IPS-NIHi11 (cell line): ENCODE measurements around the gene BEND3.
"Not testable (repeated sequence)": the region's sequence is repeated elsewhere in the genome, so short reads cannot be mapped to it uniquely, and the experiment has no call there.

ENCODE experiments used
- DNase-seq: peaks from one replicate; pipeline ENCODE4 v3.0.0; 2012; ENCODE audit warnings: mixed read lengths, low spot score

The BEND3 gene

DNA sequence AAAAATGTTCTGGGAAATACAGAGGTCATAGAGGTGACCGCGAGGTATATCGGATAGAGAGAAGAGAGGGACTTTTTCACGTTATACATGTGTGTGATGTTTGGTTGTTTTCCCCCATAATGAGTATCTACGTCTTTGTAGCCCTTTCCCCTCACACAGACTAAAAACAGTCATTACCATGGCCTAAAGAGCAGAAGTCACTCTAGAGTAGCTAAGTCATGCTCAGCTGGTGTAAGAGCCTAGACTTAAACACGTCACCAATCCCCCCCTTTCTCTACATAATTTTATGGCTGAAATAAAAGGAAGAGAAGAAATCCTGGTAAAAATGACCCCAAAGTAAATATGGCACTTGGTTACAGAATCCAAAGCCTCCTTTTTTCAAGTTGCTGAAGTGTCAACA, 6.0 kb upstream of the BEND3 start:
- no peak for DNase-seq

DNA sequence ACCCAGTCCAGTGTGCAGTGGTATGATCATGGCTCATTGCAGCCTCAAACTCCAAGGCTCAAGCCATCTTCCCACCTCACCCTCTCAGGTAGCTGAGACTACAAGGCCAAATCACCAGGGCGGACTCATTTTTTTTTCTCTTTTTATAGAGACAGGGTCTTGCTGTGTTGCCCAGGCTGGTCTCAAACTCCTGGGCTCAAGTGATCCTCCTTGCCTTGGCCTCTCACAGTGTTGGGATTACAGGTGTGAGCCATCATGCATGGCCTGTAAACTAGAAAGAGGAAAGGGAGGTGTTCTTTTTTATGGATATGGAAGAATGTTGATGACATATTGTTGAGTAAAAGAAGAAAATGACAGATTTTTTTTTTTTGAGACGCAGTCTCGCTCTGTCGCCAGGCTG, 5.1 kb upstream of the BEND3 start:
- DNase-seq, result no peak

- no peak for DNase-seq
Observed at GRCh38 chr6:107118976-107119375, 3.7 kb upstream of the BEND3 start.

DNA sequence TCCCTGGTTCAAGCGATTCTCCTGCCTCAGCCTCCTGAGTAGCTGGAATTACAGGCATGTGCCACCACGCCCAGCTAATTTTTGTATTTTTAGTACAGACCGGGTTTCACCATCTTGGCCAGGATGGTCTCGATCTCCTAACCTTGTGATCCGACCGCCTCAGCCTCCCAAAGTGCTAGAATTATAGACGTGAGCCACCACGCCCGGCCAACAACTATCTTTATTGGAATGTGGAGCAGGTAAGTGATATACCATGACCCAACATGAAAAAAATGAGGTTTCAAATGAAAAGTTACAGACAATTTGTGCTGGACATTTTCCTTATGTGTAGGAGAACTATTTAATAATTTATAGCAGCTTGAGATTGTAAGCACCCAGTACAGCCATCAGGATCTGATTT, 3.2 kb upstream of the BEND3 start:
- not testable (repeated sequence) for DNase-seq

- no peak for DNase-seq
Observed at GRCh38 chr6:107116931-107117330, 1.6 kb upstream of the BEND3 start.

DNA sequence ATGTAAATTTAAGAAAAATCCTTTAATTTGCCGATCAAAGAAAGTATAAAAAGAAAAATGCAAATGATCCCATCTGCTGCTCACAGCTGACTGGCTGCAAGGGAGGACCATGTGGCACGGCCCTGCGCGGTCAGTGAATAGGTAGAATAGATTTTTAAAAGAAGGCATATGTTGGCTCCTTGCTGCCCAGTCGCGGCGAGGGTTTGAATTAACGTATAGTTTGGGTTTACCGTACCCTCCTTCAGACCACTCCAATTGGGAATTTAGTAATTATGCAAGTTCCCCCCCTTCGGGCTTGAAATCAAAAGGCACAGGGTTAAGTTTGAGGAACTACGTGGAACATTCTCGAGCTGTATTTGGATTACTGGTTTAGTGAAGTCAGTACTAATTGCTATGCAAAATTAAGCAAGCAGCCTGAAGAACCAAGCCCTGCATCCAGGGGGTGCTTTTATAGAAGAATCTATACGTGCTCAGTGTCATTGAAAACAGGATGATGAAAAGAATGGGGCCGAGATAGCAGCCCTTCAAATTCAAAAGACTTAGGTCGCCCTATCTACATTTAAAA, 1.1 kb upstream of the BEND3 start:
- peak; percentile 49 for DNase-seq

- peak; percentile 76 for DNase-seq
Observed at GRCh38 chr6:107115695-107116327, 496 bp upstream of the BEND3 start.

DNA sequence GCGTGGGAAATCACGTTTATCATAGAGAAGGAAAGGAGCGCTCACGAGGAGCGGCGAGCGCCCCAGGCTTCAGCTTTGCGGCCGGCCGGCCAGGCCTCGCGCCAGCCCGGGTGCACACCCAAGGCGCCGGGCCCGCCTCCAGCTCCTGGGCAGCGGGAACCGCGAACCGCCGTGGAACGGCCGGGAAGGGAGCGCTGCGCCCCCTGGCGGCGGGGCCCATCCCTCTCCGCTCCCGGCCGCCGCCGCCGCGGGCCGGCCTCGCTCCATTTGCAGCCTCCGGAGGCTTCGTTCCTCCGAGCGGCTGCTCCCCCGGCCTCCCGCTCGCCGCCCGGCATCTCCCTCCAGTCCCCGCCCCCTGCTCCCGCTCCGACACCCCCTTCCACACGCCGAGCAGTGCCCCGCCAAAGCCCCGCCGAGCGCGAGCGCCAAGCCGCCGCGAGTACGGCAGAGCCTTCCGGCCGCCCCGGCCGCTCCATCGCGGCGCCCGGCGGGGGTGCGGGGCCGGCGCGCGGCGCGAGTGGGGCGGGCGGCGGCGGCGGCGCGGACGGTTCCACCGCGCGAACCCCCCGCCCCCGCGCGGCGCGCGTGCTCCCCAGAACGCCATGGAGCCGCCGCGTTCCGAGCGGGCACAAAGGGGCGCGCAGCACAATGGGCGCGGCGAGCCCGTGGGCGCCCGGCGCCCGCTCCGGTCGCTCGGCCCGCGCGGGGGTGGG, 946 bp downstream of the BEND3 start:
- peak; percentile 91 for DNase-seq

DNA sequence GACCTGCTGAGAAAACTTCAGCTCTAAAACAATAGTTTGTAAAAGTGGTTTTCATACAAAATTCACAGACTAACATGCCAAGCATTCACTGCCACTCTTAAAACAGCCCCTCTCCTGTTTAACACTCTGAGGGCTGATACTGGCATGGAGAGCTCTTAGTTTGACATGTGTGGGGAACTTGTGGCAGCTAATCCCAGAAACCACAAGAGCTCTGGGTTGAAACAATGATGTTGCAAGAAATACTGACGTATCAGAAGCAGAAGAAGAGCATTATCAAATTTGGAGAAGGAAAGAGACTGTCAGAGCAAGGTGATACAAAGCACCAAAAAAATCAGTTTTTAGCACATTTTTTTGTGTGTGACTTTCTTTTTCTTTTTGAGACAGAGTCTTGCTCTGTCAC, 5.1 kb downstream of the BEND3 start:
- no peak for DNase-seq

DNA sequence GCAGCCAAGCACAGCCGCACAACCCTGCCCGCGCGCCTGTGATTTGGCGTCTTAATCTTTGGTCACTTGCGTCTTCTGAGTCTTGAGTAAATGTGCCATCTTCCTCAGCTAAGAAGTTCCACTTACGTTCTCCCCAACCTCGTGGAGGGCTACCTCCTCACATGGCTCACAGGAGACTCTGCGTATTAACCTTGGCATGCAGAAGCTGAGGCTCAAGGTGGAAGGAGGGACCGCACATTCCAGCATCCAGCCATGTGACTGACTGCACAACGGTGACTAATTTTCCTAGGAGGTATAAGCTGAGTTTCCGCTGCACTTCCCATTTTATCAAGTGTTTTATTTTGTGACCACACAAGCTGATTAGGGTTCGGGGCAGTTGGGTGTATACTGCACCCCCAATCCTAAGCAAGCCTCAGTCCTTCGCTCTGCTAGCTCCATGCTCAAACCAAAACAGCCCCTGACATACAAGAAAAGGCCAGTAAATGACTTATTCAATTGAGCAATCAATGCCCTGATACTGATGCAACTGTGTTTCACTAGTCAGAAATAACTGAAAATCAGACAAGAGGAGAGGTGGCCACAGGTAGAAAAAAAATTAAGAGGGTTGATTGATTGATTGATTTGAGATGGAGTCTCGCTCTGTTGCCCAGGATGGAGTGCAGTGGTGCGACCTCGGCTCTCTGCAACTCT, 7.0 kb downstream of the BEND3 start:
- no peak for DNase-seq

DNA sequence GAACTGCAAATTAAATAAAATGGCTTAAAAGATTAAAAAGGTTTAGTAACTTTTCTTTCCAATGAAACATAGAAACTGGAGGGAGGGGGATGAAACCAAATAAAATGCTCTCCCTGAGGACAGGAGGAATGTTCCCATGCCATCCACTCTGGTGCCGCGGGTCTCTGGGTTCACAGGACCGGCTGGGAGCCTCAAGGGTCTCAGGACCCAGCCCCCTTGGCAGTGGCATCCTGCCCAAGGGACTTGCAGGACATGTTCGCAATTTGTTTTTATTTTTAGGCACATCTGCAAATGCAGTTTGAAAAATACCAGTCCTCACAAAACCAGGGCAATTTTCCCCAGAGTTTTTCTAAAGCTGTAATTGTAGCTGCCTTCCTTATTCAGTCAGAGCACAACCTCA, 7.5 kb downstream of the BEND3 start:
- no peak for DNase-seq

GRCh38 chr6:107106165-107106564, 9.2 kb downstream of the BEND3 start:
- DNase-seq, result peak; percentile 52

GRCh38 chr6:107105511-107106116, 9.7 kb downstream of the BEND3 start:
- no peak for DNase-seq

GRCh38 chr6:107103082-107103481, 12.2 kb downstream of the BEND3 start:
- DNase-seq, result no peak

DNA sequence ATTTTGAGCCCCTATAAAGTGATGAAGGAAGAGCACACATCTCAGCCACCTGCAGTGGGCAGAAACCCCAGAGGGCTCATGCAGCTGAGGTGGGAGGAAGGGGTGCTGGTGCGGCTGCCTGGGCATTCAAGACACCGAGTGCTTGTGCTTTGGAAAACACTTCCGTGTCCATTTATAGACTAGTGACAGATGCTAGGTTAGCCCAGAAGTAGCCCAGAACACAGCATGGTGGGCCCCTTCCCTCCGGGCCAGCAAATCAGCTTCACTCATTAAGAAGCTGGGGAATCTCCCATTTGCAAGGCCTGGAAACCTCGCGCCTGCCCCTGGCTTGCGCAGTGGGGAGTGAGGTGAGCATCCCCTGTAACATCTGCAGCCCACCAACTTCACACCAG, 12.9 kb downstream of the BEND3 start:
- no peak for DNase-seq

DNA sequence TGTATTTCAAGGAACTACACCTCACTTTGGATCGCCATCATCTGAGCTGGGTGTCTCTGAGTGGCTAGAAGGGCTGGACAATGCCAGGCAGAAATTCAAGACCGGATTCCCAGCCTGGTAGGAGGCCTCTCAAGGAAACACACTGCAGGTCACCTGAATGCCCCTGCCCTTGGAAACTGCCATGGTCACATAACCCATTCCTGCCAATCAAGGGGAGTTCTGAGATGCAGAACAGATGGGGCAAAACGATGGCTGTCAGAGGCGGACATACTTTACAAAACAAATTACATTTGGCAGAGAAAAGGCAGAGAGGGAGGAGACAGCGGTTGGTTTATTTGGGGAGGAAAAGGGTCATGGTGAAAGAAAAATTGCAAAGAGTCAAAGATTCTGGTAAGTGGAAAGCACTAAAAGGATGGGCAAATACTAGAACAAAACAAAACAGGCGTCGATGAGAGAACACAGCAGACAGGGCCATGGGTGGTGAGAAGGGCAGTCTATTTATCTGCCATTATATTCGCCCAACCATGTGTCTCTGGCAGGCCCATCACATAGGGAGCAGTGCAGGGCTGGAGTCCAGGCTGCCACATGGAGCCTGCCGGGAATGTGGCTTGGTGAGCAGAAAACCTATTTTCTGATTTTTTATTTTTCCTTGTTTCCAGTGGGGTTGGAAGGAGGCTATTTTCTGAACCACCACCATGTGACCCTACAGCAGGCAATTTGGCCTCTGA, 13.5 kb downstream of the BEND3 start:
- DNase-seq, result no peak

DNA sequence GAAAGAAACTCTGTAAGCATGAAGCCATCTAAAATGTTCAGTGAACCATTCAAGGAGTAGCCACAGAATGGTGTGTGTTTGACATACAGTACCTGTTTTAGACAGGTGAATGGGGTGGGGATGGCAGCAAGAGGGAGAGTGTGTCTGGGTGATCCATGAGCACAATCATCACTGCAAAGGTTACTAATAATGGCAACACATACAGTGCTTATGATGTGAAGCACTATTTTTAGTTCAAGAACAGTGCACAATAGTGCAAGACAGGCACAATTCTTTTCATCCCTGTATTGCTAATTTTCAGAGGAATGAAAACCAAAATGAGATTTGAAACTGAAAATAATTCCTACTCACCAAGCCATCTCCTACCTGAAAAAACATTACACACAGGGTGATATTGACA, 14.1 kb downstream of the BEND3 start:
- no peak for DNase-seq

DNA sequence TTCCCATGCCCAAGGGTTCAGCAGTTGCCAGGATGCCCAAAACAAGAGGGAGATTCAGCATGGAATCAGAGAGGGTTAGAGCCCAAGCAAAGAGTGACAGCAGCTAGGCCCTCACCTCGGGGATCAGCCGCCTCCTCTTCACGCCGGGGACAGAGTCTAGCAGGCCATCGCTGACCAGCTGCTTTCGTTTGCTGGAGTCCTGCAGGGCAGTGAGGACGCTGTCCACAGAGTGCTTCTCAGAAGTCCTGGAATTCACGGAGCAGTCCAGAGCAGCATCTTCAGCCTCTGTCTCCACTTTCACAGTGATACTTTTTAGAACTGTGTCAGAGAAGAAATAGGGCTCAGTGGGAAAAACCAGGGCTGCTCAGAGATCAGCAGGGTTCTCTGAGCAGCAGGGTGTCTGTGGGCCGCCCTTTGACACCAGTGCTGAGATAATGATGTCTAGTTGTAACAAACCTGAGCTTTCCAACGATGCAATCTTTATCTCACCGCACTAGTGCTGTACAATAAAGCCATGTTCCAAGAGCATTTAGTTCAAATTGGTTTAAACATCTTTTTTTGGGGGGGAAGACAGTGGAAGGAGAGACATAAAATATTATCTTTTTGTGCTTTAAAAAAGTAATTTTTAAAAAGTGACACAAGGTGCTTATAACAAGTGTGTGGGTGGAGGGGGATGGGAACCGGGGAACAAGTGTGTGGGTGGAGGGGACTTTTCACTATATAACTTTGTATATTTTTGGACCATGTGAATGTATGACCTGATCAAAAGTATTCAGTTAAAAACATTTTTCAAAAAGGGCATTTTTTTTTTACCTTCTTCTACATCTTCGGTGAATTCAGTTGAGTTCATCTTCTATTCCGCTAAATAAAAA, 16.6 kb downstream of the BEND3 start:
- no peak for DNase-seq

GRCh38 chr6:107084459-107084858, 30.9 kb downstream of the BEND3 start:
- DNase-seq, result not testable (repeated sequence)

DNA sequence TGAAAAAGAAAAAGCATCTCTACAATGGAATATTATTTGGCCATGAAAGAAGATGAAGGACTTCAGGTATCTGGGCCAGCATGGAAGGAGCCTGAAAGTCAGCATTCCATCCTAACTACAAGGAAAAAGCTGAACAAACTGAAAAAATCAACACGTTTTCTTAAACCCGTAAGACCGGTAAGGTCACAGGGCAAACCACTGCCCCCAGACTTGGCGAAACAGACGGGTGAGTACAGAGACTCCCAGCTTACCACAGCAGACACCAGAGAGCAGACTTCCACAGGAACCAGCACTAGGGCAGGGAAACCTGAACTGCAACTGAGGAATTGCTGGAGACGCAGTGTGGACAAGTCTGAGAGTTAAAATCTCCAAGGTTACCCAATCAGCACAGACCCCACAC, 31.4 kb downstream of the BEND3 start:
- DNase-seq, result no peak
